HG03439 (cell line): Measurements from ENCODE around the gene IFNGR1.
"Not testable (repeated sequence)": the region's sequence is repeated elsewhere in the genome, so short reads cannot be mapped to it uniquely, and the experiment has no call there.

Experiments used
- ATAC-seq: cut with Tn5 transposase; IDR thresholded peaks from one replicate; pipeline ENCODE4 v1.9.1; 2021; ENCODE audit warnings: mild to moderate bottlenecking, moderate library complexity; ENCODE audit not compliant: unreplicated experiment

Gene IFNGR1

GRCh38 chr6:137218917-137219663, at the start of gene IFNGR1:
Gene IFNGR1 (minus strand): TSS chr6:137219385. CDS start chr6:137219327, 58 bp downstream.
- ATAC-seq = peak; percentile 92

GRCh38 chr6:137268911-137269310, 49.7 kb upstream of the IFNGR1 start:
- no peak for ATAC-seq

GRCh38 chr6:137266309-137266586, 47.1 kb upstream of the IFNGR1 start:
- no peak for ATAC-seq

GRCh38 chr6:137265561-137266308, 46.5 kb upstream of the IFNGR1 start:
- ATAC-seq = no peak

- no peak for ATAC-seq
Measured at GRCh38 chr6:137264311-137265075, 45.3 kb upstream of the IFNGR1 start.

DNA sequence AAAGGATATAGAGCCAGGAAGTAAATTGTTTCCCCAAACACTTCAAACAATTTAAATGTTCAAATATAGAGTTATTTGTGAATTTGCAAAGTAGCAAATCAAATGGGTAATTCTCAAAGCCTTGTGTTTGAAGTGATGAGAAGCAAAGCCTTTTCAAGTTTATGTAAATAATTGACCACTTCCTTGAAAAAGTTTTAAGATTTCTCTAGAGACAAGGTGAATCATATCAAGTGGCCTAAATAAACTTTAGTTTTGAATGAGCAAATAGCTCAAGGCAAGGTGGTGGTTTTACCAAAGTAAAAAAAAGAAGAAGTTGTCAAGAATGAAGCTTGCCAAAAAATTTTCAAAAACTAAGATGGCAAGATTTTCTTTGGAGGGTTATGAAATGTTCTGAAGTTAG, 42.6 kb upstream of the IFNGR1 start:
- ATAC-seq = no peak

DNA sequence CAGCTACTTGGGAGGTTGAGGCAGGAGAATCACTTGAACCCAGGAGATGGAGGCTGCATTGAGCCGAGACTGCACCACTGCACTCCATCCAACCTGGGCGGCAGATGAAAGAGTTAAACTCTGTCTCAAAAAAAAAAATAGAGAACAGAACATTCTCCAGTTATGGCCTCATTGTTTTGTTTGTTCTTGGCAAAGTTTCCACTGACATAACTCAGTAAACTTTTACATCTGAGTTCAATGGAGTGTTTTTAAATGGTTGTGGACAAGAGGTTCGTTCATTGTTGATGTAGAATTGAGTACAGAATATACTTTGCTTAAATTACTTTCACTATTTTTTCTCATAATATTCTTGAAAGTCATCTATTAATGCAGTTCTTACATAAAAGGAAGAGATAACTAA, 42.2 kb upstream of the IFNGR1 start:
- ATAC-seq = no peak

DNA sequence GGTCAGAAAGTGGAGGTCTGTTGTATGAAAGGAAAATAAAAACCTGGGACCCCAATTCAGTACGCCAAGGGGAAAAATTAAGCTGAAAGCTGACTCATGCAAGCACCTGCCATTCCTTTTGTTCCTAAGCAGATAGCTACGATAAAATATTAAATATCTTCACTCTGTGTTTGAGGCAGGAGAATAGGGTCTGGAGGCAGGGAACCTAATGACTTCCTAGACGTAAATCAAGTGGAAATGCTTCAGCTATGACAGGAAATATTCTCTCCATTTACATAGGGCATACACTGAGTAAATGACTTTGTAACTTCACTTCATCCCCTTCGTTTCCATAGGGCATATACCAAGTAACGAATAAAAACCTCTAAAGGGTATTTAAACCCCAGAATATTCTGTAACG, 41.0 kb upstream of the IFNGR1 start:
- ATAC-seq = no peak

- no peak for ATAC-seq
Measured at GRCh38 chr6:137259349-137259748, 40.2 kb upstream of the IFNGR1 start.

GRCh38 chr6:137258170-137258569, 39.0 kb upstream of the IFNGR1 start:
- no peak for ATAC-seq

DNA sequence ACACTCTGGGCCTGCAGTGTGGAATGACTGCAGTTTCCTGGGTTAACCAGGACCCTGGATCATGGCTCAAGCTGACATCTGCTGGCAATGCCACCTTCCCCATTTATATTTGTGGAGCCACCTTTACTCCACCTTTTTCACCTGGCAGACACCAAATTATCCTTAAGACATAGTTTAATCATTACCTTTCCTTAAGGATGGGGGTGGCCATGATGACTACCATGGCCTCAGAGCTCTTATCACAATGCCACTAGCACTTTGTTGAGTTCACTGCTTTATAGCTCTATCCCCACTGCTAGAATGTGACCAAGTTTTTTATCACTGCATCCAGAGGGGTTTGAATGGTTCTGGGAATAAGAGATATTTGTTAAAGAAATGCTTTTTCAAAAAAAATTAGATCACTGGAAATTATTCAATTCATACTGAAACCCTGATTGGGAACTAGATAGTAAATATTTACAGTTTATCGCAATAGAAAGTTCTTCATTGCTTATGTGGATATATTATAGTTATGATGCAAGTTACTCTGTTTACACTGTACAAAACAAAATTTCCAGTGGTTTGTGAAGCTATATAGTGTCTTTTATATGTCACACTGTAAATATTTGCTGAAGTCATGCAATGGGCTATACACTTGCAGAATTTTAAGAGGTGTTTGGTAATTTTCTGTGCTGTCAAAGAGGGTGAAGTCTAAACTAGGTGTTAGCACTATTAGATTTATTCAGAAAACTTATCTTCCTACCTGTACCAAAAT, 37.3 kb upstream of the IFNGR1 start:
- no peak for ATAC-seq

DNA sequence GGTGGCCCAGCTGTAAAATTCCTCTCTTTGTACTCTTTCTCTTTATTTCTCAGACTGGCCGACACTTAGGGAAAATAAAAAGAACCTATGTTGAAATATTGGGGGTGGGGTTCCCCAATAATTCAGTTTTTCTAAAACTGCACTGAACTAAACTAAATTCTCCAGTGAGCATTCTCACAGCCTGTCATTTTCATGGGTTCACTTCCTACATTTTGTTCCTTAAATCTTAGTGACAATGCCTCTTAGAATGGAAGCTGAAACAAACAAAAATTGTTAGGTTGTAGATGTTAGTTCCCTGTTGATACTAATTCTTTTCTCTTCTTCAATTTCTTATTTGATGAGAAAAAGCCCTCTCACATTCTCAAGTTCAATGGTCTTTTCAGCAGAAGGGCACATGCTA, 35.8 kb upstream of the IFNGR1 start:
- ATAC-seq = no peak

DNA sequence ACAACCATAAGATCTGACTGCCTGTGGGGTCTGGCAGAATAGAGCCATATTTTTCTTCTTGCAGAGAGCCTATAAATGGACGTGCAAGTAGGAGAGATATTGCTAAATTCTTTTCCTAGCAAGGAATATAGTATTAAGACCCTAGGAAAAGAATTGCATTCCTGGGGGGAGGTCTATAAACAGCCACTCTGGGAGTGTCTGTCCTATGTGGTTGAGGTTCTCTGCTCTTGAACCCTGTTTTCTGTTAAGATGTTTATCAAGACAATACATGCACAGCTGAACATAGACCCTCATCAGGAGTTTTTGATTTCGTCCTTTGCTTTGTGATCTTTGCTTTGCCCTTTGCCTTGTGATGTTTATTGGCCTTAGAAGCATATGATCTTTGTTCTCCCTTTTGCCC, 35.2 kb upstream of the IFNGR1 start:
- not testable (repeated sequence) for ATAC-seq

DNA sequence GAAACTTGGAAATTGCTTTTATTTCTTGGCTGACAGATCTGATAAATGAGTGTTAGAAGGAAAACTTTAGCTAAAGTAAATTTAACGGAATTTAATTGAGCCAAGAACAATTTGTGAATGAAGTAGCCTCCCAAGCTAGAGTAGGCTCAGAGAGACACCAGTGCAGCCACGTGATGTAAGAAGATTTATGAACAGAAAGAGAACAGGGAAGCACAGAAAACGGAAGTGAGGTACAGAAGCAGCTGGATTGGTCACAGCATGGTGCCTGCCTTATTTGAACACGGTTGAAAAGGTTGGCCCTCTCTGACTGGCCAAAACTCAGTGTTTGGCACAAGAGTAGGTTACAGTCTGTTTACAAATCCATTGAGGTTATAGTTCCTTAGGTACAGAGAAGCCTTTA, 29.5 kb upstream of the IFNGR1 start:
- ATAC-seq = no peak

DNA sequence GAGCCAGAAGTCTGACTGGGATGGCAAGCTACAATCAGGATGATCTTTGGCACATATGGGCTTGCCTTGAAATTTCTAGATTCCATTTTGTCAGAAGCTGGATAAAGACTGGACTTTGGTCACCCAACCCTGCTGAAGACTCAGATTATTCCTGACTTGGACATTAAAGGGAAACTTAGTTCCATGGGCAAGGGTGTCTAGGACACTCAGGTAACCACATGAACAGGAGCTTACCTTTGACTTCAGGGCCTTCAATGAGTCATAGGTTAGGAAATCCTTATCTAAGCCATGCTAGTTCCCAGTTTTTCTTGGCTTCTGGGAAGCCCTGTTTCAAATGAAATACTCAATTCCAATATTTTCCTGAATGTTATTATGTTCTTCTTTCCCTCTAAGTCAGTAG, 28.5 kb upstream of the IFNGR1 start:
- no peak for ATAC-seq

DNA sequence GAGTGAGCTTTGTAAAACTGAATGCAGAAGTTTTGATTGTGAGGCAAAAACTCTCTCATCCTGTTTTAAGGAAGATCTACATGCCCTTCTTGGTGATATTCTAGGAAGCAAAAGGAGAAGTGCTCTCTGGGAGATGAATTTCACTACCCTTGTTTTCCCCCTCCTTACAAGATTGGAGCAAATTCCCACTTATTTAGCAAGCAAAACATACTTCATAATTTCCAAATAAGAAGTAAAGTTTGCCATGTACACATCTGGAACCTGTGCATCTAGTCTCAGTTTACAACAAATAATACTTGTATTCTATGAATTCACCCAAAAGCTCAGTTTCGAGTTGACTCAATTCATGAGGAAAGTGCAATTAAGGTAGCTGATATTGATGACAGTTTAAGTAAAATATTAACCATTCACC, 27.6 kb upstream of the IFNGR1 start:
- no peak for ATAC-seq

GRCh38 chr6:137246164-137246563, 27.0 kb upstream of the IFNGR1 start:
- ATAC-seq = no peak

DNA sequence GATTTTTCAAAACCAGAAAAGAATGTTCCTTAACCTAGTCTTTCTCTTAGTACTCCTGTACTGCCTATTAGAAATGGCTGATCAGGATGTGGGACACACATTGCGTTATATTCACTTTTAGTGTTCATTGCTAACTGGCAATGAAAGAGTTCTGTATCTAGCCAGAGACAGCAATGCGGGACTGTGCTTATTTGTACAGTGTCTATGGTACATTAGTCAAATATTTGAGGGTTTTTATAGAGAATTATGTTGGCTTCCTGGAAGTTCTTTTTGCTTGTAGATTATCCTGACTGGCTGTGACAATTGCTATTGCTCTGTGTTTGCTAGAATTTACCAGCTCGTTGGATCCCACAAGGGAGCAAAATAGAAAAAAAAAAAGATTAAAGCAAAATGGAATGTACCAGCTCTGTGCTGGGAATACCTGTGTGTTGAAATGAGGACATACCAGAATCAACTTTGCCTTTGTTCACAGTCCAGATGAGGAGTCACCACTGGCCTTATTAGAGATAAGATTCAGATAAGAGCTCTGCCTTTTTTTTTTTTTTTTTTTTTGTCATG, 22.4 kb upstream of the IFNGR1 start:
- no peak for ATAC-seq

- no peak for ATAC-seq
Measured at GRCh38 chr6:137240168-137240567, 21.0 kb upstream of the IFNGR1 start.

DNA sequence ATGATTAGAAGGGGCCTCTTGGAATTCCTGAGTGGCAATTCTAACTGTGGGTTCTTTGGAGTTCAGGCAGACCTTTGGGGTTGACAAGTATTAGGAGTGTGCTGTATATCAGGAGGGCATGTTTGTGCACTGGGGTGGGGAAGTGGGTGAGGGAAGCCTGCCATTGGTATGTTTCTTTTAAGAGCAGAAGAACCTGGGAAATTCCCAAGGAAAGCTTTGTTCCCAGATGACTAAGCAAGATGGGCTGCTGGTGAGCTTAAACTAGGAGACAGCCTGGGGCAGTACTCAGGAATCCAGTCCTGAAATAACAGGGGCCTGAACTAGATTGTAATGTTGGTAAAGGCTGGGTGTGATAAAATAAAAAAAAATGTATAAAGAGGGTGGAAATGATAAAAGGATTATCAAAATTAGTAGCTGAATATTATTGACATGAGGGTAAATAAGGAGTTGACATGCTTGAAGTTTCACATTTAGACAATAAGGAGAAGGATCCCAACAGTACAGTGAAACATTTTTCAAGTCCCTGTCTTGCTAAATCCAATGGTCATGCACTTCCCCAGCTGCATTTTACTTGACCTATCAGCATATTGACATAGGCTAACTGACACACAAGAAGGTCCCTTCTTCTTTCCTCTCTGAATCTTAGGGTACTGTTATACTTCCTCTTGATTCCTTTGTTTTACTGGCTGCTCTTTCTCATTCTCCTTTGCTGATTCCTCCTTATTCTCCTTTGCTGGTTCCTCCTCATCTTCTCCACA, 18.4 kb upstream of the IFNGR1 start:
- no peak for ATAC-seq
